GM21447 (cell line): ENCODE data around the gene SOAT1.

Source experiments
- ATAC-seq: cut with Tn5 transposase; IDR thresholded peaks from one replicate; pipeline ENCODE4 v1.9.1; 2021; ENCODE audit not compliant: unreplicated experiment

The SOAT1 gene

GRCh38 chr1:179303200-179303785 lies 9.7 kb downstream of the SOAT1 start:
- ATAC-seq = no peak

GRCh38 chr1:179305450-179305849 lies 11.9 kb downstream of the SOAT1 start:
- ATAC-seq = no peak

GRCh38 chr1:179310291-179310690 lies 16.7 kb downstream of the SOAT1 start:
- ATAC-seq = no peak

GRCh38 chr1:179310721-179311120 lies 17.1 kb downstream of the SOAT1 start:
- no peak for ATAC-seq

GRCh38 chr1:179311149-179311700 lies 17.6 kb downstream of the SOAT1 start:
- no peak for ATAC-seq

- no peak for ATAC-seq
These were observed 19.4 kb downstream of the SOAT1 start for GRCh38 chr1:179313004-179313403.

- no peak for ATAC-seq
These were observed 21.3 kb downstream of the SOAT1 start for GRCh38 chr1:179314928-179315327.

GRCh38 chr1:179318491-179318890 lies 24.9 kb downstream of the SOAT1 start:
- no peak for ATAC-seq

GRCh38 chr1:179321533-179322216 lies 28.1 kb downstream of the SOAT1 start:
- no peak for ATAC-seq

- no peak for ATAC-seq
These were observed 29.0 kb downstream of the SOAT1 start for GRCh38 chr1:179322557-179322956.

GRCh38 chr1:179323436-179323835 lies 29.8 kb downstream of the SOAT1 start:
- no peak for ATAC-seq

GRCh38 chr1:179325836-179326235 lies 32.2 kb downstream of the SOAT1 start:
- ATAC-seq = no peak

GRCh38 chr1:179326746-179327145 lies 33.1 kb downstream of the SOAT1 start:
- no peak for ATAC-seq

- no peak for ATAC-seq
These were observed 33.6 kb downstream of the SOAT1 start for GRCh38 chr1:179327196-179327595.

GRCh38 chr1:179327679-179328078 lies 34.1 kb downstream of the SOAT1 start:
- ATAC-seq = no peak

GRCh38 chr1:179329862-179330261 lies 36.3 kb downstream of the SOAT1 start:
- ATAC-seq = no peak

GRCh38 chr1:179334440-179334839 lies 40.8 kb downstream of the SOAT1 start:
- no peak for ATAC-seq

- ATAC-seq = no peak
These were observed 43.7 kb downstream of the SOAT1 start for GRCh38 chr1:179337288-179337687.

- no peak for ATAC-seq
These were observed 44.5 kb downstream of the SOAT1 start for GRCh38 chr1:179337942-179338560.

- ATAC-seq = no peak
These were observed 47.3 kb downstream of the SOAT1 start for GRCh38 chr1:179340918-179341317.

GRCh38 chr1:179341943-179342547 lies 48.4 kb downstream of the SOAT1 start:
- ATAC-seq = no peak
